Uterus (tissue), 2 donors: Measurements from ENCODE around the gene GLT8D2.

ENCODE experiments used
- POLR2A ChIP-seq, 2 donors: fragments of 450-650 bp; IDR thresholded peaks; one replicate each; pipeline ENCODE4 v1.6.1; 2016; ENCODE audit warnings: antibody characterized with exemption in 2 of 2, mild to moderate bottlenecking in 1 of 2, moderate library complexity in 1 of 2
- TF ChIP-seq, protein P1 (sequence below), 4 experiments: fragments of 200-600 bp in 2 of 4; fragments of 450-650 bp in 2 of 4; sonication (generic) in 2 of 4; IDR thresholded peaks; one replicate each; pipeline ENCODE4 v1.5.1; 2016 to 2019; ENCODE audit warnings: antibody characterized with exemption in 4 of 4, mild to moderate bottlenecking in 2 of 4, moderate library complexity in 1 of 4

DNA sequence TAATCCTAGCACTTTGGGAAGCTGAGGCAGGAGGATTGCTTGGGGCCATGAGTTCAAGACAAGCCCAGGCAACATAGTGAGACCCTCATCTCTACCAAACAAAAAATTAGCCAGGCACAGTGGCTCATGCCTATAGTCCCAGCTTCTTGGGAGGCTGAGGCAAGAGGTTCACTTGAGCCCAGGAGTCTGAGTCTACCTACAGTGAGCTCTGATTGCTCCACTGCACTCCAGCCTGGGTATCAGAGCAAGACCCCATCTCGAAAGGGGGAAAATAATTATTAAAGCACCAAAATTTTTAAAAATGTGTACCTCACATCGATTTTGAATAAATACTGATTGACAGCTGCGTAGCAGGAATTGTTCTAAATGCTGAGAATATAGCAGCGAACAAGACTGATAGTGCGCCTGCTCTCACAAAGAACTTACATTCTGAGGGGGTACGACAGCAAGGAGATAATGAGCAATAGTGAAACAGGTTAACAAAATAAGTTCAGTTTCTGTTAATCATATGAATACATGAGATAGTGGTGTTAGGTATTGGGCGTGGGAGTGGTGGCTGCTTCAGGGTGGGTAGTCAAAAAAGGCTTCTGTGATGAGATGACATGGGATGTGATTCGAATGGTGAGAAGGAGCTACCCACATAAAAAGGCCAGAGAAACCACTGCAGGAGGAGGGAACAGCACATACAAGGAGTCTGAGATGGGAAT is 33.9 kb upstream of the GLT8D2 start:
- TF ChIP-seq, protein P1, sequence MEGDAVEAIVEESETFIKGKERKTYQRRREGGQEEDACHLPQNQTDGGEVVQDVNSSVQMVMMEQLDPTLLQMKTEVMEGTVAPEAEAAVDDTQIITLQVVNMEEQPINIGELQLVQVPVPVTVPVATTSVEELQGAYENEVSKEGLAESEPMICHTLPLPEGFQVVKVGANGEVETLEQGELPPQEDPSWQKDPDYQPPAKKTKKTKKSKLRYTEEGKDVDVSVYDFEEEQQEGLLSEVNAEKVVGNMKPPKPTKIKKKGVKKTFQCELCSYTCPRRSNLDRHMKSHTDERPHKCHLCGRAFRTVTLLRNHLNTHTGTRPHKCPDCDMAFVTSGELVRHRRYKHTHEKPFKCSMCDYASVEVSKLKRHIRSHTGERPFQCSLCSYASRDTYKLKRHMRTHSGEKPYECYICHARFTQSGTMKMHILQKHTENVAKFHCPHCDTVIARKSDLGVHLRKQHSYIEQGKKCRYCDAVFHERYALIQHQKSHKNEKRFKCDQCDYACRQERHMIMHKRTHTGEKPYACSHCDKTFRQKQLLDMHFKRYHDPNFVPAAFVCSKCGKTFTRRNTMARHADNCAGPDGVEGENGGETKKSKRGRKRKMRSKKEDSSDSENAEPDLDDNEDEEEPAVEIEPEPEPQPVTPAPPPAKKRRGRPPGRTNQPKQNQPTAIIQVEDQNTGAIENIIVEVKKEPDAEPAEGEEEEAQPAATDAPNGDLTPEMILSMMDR (IDR thresholded peaks at IDR 0.05): no peak
- TF ChIP-seq POLR2A (IDR thresholded peaks at IDR 0.05): no peak
